Measurements from ENCODE around the gene CCL3. TPM values are rescaled to one million over a fixed set of nuclear protein-coding genes. Genes with fewer than 3 reads are reported as not detected.
"Not testable (repeated sequence)": the region's sequence is repeated elsewhere in the genome, so short reads cannot be mapped to it uniquely, and the experiment has no call there.

Gene CCL3
- polyA plus RNA-seq, 1 donor from 2014 or later: not detected

DNA sequence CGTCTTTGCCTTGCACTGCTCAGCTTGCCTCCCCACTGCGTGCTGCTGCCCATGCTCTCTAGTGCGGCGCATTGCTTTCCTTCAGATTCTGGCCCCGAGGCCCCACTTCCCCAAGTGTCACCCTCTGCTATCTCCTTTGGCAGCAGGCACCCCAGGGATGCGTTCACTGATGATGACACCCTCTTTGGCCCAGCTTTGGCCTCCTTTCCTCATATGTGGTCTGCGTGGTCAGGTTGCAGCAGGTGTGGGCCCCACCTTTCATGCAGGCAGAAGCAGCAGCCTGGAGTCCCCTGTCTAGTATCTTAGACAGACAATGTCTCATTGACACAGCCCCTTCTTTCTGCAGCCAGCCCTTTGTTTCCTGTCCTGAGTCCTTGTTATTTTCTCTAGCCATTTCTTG is 4.8 kb upstream of the CCL3 start:
- Histone ChIP-seq H3F3A (ENCODE audit: insufficient read depth, low read length, poor library complexity, severe bottlenecking) (no peaks in the 10 kb centered on the region), H3K9me2 (ENCODE audit: insufficient read depth, low read length) (no peaks in the 10 kb centered on the region), H3K27me3 (ENCODE audit: insufficient read depth, low read depth, low read length) (no peaks in the 10 kb centered on the region), H4K20me1 (ENCODE audit: insufficient read depth) (no peaks in the 10 kb centered on the region), H3K79me2 (replicated peaks; ENCODE audit: insufficient read depth, low read length) (no peaks in the 10 kb centered on the region), H3K9me3 (ENCODE audit: low read length) (no peaks in the 10 kb centered on the region), H3K27ac (ENCODE audit: low read length) (no peak overlapping the region), H3K4me2 (ENCODE audit: low read length) (no peak overlapping the region), H2AFZ (ENCODE audit: low read depth, low read length) (no peak overlapping the region), H3K36me3 (ENCODE audit: insufficient read depth, low read length) (no peaks in the 10 kb centered on the region), H3K9ac (ENCODE audit: low read length) (no peak overlapping the region), H3K4me3 (ENCODE audit: low read length) (no peak overlapping the region)
- TF ChIP-seq EZH2 (IDR thresholded peaks at IDR 0.05; ENCODE audit: borderline replicate concordance, insufficient read depth, low read length, poor library complexity, severe bottlenecking) (no peak), TAF1 (IDR thresholded peaks at IDR 0.05; ENCODE audit: low read depth) (no peak), MXI1 (conservative IDR thresholded peaks at IDR 0.05; ENCODE audit: poor library complexity, severe bottlenecking) (no peak), POLR2AphosphoS5 (IDR thresholded peaks at IDR 0.05) (no peak), SMC3 (conservative IDR thresholded peaks at IDR 0.05; ENCODE audit: poor library complexity) (no peak), EP300 (conservative IDR thresholded peaks at IDR 0.05; ENCODE audit: poor library complexity, severe bottlenecking) (no peak), RAD21 (conservative IDR thresholded peaks at IDR 0.05) (no peak)
- TF ChIP-seq, protein P1, sequence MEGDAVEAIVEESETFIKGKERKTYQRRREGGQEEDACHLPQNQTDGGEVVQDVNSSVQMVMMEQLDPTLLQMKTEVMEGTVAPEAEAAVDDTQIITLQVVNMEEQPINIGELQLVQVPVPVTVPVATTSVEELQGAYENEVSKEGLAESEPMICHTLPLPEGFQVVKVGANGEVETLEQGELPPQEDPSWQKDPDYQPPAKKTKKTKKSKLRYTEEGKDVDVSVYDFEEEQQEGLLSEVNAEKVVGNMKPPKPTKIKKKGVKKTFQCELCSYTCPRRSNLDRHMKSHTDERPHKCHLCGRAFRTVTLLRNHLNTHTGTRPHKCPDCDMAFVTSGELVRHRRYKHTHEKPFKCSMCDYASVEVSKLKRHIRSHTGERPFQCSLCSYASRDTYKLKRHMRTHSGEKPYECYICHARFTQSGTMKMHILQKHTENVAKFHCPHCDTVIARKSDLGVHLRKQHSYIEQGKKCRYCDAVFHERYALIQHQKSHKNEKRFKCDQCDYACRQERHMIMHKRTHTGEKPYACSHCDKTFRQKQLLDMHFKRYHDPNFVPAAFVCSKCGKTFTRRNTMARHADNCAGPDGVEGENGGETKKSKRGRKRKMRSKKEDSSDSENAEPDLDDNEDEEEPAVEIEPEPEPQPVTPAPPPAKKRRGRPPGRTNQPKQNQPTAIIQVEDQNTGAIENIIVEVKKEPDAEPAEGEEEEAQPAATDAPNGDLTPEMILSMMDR (IDR thresholded peaks at IDR 0.05; ENCODE audit: poor library complexity, severe bottlenecking): no peak
- TF ChIP-seq, protein P2, sequence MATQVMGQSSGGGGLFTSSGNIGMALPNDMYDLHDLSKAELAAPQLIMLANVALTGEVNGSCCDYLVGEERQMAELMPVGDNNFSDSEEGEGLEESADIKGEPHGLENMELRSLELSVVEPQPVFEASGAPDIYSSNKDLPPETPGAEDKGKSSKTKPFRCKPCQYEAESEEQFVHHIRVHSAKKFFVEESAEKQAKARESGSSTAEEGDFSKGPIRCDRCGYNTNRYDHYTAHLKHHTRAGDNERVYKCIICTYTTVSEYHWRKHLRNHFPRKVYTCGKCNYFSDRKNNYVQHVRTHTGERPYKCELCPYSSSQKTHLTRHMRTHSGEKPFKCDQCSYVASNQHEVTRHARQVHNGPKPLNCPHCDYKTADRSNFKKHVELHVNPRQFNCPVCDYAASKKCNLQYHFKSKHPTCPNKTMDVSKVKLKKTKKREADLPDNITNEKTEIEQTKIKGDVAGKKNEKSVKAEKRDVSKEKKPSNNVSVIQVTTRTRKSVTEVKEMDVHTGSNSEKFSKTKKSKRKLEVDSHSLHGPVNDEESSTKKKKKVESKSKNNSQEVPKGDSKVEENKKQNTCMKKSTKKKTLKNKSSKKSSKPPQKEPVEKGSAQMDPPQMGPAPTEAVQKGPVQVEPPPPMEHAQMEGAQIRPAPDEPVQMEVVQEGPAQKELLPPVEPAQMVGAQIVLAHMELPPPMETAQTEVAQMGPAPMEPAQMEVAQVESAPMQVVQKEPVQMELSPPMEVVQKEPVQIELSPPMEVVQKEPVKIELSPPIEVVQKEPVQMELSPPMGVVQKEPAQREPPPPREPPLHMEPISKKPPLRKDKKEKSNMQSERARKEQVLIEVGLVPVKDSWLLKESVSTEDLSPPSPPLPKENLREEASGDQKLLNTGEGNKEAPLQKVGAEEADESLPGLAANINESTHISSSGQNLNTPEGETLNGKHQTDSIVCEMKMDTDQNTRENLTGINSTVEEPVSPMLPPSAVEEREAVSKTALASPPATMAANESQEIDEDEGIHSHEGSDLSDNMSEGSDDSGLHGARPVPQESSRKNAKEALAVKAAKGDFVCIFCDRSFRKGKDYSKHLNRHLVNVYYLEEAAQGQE (IDR thresholded peaks at IDR 0.05; ENCODE audit: borderline replicate concordance): no peak

DNA sequence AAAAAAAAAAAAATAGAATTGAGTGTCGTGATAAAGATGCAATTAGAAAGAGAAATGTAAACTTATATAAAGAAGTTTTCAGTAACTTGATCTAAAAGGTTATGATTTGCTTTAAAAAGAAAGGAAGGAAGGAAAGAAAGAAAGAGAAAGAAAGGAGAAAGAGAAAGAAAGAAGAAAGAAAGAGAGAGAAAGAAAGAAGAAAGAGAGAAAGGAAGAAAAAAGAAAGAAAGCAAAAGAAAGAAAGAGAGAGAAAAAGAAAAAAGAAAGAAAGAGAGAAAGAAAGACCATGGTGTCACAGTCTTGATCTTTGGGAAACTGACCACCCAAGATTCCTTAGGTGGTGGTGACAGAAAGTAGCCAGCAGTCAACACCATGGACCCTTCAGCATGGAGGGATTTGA is 4.3 kb upstream of the CCL3 start:
- Histone ChIP-seq H3F3A (ENCODE audit: insufficient read depth, low read length, poor library complexity, severe bottlenecking) (no peaks in the 10 kb centered on the region), H3K36me3 (ENCODE audit: insufficient read depth, low read length) (no peaks in the 10 kb centered on the region), H3K4me2 (ENCODE audit: low read length) (no peak overlapping the region), H3K9me2 (ENCODE audit: insufficient read depth, low read length) (no peaks in the 10 kb centered on the region), H4K20me1 (ENCODE audit: insufficient read depth) (no peaks in the 10 kb centered on the region), H3K27me3 (ENCODE audit: insufficient read depth, low read depth, low read length) (no peaks in the 10 kb centered on the region), H3K27ac (ENCODE audit: low read length) (no peak overlapping the region), H3K79me2 (replicated peaks; ENCODE audit: insufficient read depth, low read length) (no peaks in the 10 kb centered on the region), H3K9me3 (ENCODE audit: low read length) (no peaks in the 10 kb centered on the region), H3K9ac (ENCODE audit: low read length) (no peak overlapping the region), H2AFZ (ENCODE audit: low read depth, low read length) (no peak overlapping the region), H3K4me3 (ENCODE audit: low read length) (no peak overlapping the region)
- TF ChIP-seq RAD21 (conservative IDR thresholded peaks at IDR 0.05): no peak
- no peak for TF ChIP-seq EP300 (conservative IDR thresholded peaks at IDR 0.05; ENCODE audit: poor library complexity, severe bottlenecking)
- no peak for TF ChIP-seq EZH2 (IDR thresholded peaks at IDR 0.05; ENCODE audit: borderline replicate concordance, insufficient read depth, low read length, poor library complexity, severe bottlenecking)
- no peak for TF ChIP-seq SMC3 (conservative IDR thresholded peaks at IDR 0.05; ENCODE audit: poor library complexity)
- TF ChIP-seq, protein P2 (IDR thresholded peaks at IDR 0.05; ENCODE audit: borderline replicate concordance): no peak
- TF ChIP-seq POLR2AphosphoS5 (IDR thresholded peaks at IDR 0.05): no peak

DNA sequence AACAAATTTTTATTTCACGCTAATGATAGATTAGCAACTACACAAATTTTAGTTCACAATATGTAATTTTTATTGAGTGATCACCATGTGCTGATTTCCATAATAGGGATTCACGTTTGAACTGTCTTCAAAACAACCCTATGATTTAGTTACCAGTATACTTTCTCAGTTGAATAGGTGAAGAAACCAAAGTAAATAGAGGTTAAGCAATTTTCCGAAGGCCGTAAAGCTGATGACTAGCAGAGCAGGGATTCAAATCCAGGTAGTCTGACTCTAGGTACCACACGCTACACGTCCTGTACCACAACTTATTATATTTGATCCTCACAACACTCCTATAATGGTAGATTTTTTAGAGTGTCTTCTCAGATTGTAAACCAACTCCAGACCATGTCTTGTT is 2.8 kb upstream of the CCL3 start:
- H3K4me2 ChIP-seq (ENCODE audit: low read length); H3K4me3 ChIP-seq (ENCODE audit: low read length); H3K9me3 ChIP-seq (ENCODE audit: low read length); H3K27ac ChIP-seq (ENCODE audit: low read length); H2AFZ ChIP-seq (ENCODE audit: low read depth, low read length); H3F3A ChIP-seq (ENCODE audit: insufficient read depth, low read length, poor library complexity, severe bottlenecking); H3K36me3 ChIP-seq (ENCODE audit: insufficient read depth, low read length); H4K20me1 ChIP-seq (ENCODE audit: insufficient read depth); H3K27me3 ChIP-seq (ENCODE audit: insufficient read depth, low read depth, low read length); H3K79me2 ChIP-seq (replicated peaks; ENCODE audit: insufficient read depth, low read length); H3K9me2 ChIP-seq (ENCODE audit: insufficient read depth, low read length); H3K9ac ChIP-seq (ENCODE audit: low read length): not testable (repeated sequence)

Data from neural cell (in vitro differentiated cells).